Fibroblast of the aortic adventitia (primary cell): ENCODE results near the gene TIMM23. TPM values are rescaled to one million over a fixed set of nuclear protein-coding genes. Genes with fewer than 3 reads are reported as not detected.
"Not testable (repeated sequence)": the region's sequence is repeated elsewhere in the genome, so short reads cannot be mapped to it uniquely, and the experiment has no call there.

Source experiments
- DNase-seq: peaks from one replicate; pipeline ENCODE4 v3.0.0-alpha.2; 2010; ENCODE audit warnings: low read depth
- H3K4me3 ChIP-seq: 2 replicates; pipeline ENCODE4 v1.5.1; 2011; ENCODE audit warnings: low read depth, mild to moderate bottlenecking, control low read depth, low read length, moderate library complexity
- total RNA-seq: library from RNA; depleted of rRNA; stranded (reverse); fragments of >200 nt; gene quantifications from 2 replicates; pipeline ENCODE4 v1.2.3, GENCODE V29; 2012; ENCODE audit warnings: low replicate concordance

Gene TIMM23
- 54.1 and 77.6 TPM in 2 replicates for total RNA-seq

- peak; percentile 78 for DNase-seq
- peak within 1 kb of the TSS; percentile 76 for H3K4me3 ChIP-seq
These were observed at the start of gene TIMM23 for GRCh38 chr10:45972106-45972812. Gene TIMM23 (plus strand): TSS chr10:45972489. CDS start chr10:45972625, 136 bp downstream.

- not testable (repeated sequence) for DNase-seq, H3K4me3 ChIP-seq
These were observed 45.5 kb upstream of the TIMM23 start for GRCh38 chr10:45926790-45927189.

- not testable (repeated sequence) for H3K4me3 ChIP-seq, DNase-seq
These were observed 41.0 kb upstream of the TIMM23 start for GRCh38 chr10:45931305-45931704.

- not testable (repeated sequence) for H3K4me3 ChIP-seq, DNase-seq
These were observed 37.5 kb upstream of the TIMM23 start for GRCh38 chr10:45934788-45935187.

- not testable (repeated sequence) for H3K4me3 ChIP-seq
These were observed 33.1 kb upstream of the TIMM23 start for GRCh38 chr10:45939176-45939697.

GRCh38 chr10:45941196-45941595 is 31.1 kb upstream of the TIMM23 start:
- not testable (repeated sequence) for H3K4me3 ChIP-seq, DNase-seq

More at GRCh38 chr10:45939176-45939697, 33.1 kb upstream of the TIMM23 start:
- peak; percentile 27 for DNase-seq

- DNase-seq, H3K4me3 ChIP-seq: not testable (repeated sequence)
These were observed 26.8 kb upstream of the TIMM23 start for GRCh38 chr10:45945476-45945875.

GRCh38 chr10:45947363-45947762 is 24.9 kb upstream of the TIMM23 start:
- not testable (repeated sequence) for H3K4me3 ChIP-seq, DNase-seq

GRCh38 chr10:45948801-45949200 is 23.5 kb upstream of the TIMM23 start:
- DNase-seq = peak; percentile 17

GRCh38 chr10:45954367-45954766 is 17.9 kb upstream of the TIMM23 start:
- not testable (repeated sequence) for DNase-seq

More at GRCh38 chr10:45948801-45949200, 23.5 kb upstream of the TIMM23 start:
- H3K4me3 ChIP-seq = not testable (repeated sequence)

GRCh38 chr10:45956634-45957033 is 15.7 kb upstream of the TIMM23 start:
- H3K4me3 ChIP-seq, DNase-seq: not testable (repeated sequence)

More at GRCh38 chr10:45954367-45954766, 17.9 kb upstream of the TIMM23 start:
- not testable (repeated sequence) for H3K4me3 ChIP-seq

- H3K4me3 ChIP-seq = not testable (repeated sequence)
These were observed 14.4 kb upstream of the TIMM23 start for GRCh38 chr10:45957928-45958327.

GRCh38 chr10:45962686-45963452 is 9.4 kb upstream of the TIMM23 start:
- H3K4me3 ChIP-seq, DNase-seq: not testable (repeated sequence)

More at GRCh38 chr10:45957928-45958327, 14.4 kb upstream of the TIMM23 start:
- not testable (repeated sequence) for DNase-seq

- DNase-seq = not testable (repeated sequence)
- peak overlapping the region; percentile 59 for H3K4me3 ChIP-seq
These were observed 1.3 kb upstream of the TIMM23 start for GRCh38 chr10:45971019-45971418.

GRCh38 chr10:45971742-45972105 is 565 bp upstream of the TIMM23 start:
- peak overlapping the region; percentile 76 for H3K4me3 ChIP-seq
- DNase-seq = not testable (repeated sequence)

GRCh38 chr10:45972813-45973169 is 502 bp downstream of the TIMM23 start:
- H3K4me3 ChIP-seq = peak overlapping the region; percentile 76
- peak; percentile 25 for DNase-seq

GRCh38 chr10:45974041-45974440 is 1.8 kb downstream of the TIMM23 start:
- not testable (repeated sequence) for DNase-seq, H3K4me3 ChIP-seq

GRCh38 chr10:45978554-45978953 is 6.3 kb downstream of the TIMM23 start:
- H3K4me3 ChIP-seq, DNase-seq: not testable (repeated sequence)

GRCh38 chr10:45981367-45981766 is 9.1 kb downstream of the TIMM23 start:
- H3K4me3 ChIP-seq, DNase-seq: not testable (repeated sequence)
